ENCODE measurements around the gene CYGB.
"Not testable (repeated sequence)": the region's sequence is repeated elsewhere in the genome, so short reads cannot be mapped to it uniquely, and the experiment has no call there.

Gene CYGB

DNA sequence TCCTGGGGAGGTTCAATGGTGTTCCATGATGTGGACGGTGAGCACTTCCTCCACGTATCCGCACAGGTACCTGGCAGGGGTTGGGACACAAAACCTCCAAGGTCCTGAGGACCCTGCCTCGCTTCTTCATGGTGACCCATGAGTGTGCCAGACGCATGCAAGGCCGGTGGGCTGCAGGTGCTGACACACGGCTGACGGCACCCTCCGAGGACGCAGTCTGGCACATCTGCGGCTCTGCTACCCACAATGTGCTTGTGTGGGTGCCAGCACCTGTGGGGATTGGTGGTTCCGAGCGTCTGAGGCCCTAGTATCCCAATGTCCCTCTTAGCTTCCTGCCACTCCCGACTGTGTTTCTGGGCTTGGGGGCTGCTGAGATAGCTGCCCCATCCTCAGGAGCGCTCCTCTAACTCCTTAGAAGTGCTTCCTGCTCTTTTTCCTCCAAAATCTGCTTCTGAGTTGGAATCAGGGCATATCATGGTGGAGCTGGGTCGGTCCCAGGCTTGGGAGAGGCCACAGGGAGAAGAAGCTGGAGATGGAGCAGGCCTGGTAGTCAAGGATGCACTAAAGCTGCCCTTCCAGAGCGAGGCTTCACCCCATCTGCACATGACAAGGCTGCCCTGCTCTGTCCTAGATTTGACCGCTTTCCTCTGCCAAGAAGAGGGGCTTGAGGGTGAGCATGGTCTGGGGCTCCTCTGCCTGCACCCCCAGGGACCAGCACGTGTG lies 1.6 kb downstream of the CYGB start:
- no peak for FAIRE-seq

DNA sequence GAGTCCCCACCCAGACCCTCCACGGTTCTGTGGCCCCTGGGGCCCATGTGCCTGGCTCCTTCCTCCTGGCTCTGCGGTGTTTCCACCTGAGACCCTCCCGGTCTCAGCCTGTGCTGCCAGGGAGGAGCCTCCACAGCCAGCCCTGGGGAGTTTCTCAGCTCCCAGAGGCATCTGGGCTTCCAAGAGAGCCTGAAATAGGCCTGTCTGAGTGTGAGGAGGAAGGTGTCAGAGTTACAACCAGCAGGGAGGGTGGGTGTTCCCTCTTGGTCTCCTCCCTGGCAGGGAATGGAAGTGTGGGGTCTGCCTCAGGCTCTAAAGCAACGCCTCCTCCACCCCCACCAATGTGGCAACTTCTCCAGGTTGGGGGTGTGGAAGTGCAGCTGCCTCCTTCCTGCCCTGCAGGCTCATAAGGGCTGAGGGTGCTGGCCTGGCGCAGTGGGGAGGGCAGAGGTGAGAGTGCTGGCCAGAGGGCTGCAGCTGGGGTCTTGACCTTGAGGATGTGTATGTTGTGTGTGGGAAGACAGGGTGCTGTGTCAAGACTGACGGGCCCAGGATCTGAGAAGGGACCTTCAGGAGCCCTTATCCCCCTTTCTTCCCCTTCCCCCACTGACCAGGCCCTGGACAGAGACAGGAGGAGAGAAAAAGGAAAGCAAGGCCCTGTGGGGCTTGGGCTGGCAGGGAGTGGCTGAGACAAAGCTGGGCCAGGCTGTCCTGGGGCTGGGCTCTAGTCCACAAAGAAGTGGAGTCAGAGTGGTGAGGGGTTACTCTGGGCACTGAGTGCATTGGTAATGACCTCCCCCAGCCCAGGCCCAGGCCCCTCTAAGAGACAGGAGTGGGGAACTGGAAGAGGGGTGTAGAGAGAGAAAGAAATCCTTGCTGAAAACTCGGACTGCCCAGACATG lies 2.4 kb downstream of the CYGB start:
- no peak for FAIRE-seq

DNA sequence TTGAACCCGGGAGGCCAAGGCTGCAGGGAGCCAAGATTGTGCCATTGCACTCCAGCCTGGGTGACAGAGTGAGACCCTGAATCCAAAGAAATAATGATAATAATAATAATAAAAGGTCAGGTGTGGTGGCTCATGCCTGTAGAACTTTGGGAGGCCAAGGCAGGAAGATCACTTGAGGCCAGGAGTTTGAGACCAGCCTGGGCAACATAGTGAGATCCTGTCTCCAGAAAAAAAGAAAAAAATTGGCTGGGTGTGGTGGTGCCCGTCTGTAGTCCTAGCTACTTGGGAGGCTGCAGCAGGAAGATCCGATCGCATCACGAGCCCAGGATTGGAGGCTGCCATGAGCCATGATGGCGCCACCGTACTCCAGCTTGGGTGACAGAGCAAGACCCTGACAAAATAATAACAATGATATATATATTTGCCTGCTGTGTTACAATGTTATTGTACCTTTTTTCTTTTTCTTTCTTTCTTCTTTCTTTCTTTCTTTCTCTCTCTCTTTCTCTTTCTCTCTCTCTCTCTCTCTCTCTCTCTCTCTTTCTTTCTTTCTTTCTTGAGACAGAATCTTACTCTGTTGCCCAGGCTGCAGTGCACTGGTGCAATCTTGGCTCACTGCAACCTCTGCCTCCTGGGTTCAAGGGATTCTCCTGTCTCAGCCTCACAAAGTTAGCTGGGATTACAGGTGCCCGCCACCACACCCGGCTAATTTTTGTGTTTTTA lies 3.7 kb downstream of the CYGB start:
- FAIRE-seq, result not testable (repeated sequence)

DNA sequence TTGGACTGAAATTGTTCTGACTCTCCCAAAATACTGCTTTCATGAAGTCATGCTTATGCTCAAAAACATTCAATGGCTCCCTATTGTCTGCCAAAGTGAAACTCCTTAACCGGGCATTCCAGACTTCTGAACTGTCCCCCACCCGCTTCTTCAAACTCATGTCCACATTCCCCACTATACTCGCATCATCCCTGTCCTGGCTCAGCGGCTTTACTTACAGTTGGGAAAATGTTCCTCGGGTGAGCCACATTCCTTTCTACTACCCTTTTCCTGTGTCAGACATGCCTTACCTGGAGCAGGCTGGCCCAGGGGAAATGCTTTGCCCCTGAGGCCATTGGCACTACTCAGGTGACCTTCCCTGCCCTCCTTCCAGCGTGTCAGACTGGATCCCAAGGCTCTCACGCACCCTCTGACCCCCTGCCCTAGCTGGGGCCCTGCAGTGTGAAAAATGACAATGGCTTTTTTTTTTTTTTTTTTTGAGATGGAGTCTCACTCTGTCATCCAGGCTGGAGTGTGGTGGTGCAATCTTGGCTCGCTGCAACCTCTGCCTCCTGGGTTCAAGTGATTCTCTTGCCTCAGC lies 5.3 kb downstream of the CYGB start:
- FAIRE-seq, result no peak

DNA sequence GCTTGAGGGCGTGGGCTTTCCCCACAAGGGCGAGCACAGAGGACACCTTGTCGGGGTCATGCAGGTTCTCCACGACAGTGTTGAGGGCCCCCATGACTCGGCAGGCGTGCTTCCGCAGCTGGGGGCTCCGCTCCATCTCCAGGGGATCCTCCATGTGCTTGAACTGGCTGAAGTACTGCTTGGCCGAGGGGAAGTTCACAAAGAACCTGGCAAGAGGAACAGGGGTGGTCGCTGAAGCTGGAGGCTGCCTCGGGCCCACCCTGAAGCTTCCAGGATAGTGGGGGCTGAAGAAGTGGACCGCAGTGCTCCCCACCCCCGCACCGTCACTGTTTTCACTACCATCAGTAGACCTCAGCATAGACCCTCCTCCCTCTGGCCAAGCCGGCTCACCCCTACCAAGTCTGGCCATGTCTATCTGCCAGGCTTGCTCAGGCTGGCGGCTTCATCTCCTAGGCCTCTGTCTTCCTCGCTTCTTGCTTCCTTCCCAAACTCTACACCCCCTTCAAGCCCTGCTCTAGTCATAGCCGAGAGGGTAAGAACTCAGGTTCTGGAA lies 5.9 kb downstream of the CYGB start:
- FAIRE-seq, result no peak

DNA sequence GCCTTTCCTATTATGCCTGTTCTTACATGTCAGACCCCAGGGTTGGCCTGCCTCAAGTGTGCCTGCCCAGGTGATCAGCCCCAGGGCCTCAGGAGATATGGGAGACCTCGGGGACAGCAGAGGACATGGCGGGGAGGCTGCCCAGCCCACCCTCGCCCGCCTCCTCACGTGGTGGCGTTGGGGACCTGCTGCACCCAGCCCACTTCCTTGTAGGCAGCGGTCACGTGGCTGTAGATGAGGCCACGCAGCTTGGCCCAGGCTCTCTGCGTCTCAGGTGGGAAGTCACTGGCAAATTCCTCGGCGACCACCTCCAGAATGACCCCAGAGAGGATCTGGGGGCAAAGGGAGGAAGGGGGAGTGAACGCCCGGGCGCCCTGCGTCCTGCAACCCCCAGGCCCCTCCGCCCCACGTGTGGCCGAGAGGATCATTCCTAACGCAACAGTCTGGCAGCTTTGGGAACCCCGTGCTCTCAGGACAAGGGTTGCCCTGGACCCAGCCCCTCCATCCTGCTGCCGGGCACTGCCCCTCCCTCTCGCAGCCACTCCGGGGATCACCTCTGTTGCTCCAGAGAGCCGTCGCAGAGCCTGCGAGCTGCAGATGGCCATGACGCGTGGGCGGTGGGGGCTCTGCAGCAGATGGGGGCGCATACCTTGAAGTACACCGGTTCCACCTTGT lies 6.6 kb downstream of the CYGB start:
- no peak for FAIRE-seq

DNA sequence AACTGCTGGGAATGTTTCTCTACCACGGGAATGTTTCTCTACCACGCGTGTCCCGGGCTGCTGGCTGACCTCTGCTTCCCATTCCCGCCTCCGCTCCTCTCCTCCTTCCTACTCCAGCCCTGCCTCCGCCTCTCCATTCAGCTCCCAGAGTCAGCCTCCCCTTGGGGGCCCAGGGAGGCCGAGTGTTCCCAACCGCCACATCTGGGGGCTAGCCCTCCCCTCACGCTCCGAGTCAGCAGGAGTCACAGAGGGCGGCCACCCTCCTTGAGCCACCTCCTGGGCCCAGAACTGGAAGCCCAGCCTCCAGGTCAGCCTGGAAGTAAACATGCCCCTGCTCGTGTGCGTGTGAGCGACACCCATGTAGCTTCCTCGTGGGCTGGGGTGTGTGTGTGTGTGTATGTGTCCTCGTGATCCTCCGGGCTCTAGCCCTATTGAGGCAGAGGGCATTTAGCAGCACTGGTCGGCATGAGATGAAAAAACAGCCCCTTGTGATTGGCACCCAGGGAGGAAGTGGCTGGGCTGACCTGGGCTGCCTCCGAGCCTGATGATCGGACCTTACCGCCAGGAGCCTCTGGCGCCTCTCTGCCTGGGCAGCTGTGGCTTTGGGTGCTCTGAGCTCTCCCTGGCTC lies 7.3 kb downstream of the CYGB start:
- no peak for FAIRE-seq

DNA sequence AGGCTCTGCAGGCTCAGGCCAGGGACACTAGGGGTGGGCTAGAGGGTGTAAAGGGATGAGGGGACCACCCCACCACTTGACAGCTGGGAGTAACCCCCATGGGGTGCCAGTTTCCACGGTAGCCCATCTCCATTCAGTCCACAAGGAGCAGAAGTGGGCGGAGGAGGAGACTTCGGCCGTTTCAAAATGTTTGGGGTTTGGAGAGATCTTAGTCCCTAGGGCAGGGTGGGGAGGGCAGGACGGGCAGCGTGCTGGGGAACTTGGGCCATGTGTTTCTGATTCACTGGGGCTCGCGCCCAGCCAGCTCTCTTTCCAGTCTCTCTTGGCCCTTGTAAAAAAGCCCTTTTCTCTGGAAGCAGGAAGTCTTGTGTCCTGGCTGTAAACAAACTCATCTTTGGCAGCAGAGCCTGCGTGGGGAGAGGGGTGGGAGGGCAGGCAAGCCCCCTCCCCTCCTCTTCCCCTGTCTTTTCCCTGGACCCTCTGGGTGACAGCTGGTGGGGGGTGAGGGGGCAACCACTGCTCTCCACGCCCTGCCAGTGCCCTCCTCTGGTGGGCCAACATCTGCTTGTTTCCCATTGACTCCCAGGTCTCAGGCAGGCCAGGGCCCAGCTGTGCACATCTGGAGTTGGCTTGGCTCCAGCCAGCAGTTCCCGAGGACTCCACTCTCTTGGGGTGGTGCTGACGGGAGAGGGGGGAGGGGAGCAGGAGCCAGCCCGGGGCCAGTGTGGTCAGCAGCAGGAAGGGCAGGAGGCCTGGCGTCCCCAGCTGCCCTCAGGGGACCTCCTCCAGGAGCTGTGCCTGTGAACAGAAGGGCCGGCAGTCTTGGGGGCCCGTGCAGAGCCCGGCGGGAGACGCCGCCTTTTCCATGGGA lies 8.1 kb downstream of the CYGB start:
- FAIRE-seq, result no peak

DNA sequence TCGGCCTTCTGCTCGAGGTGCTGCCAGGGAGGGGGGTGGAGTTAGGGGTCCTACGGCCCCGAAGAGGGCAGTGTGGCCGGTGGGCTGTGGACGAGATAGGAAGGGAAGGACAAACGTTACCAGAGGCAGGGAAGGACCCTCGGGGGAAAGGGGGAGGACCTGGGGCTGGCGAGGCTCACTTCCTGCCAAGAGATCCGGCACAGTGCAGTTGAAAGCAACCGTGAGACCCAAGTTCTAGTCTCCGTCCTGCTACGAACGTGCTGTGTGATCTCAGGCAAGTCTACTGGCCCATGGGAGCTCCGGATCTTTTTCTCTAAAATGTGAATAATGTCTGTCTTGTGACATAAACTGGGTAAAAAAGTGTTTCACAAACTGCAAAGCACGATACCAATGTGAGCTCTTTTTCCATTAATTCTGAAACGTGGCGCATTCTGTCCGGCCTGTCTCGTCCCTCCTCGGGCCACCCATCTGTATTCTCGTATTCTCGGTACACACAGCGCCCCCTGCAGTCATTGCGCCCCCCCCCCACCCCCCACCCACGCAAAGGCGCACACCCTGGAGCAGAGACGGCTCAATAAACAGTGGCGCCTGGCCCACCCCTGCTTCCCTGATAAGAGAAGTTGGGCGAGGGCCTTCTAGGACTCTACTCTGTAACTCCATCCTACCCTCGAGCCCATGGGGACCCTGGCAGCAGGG lies 8.8 kb downstream of the CYGB start:
- FAIRE-seq, result no peak

DNA sequence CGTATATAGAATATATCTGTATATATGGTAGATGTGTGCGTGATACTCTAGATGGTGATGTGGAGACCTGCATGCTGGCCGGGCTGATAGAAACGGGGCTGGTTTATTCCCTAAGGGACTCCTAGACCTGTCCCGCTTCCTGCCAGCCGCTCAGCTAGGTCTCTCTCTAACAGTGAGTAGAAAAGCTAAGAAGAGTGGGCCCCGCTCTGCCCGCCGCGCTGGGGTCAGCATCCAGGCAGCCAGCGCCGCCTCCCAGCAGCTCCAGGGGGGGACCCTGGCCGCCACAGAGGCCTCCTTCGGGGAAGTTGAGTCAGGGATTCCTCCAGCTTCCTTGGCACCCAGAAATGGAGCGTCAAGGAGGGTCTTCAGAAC lies 9.4 kb downstream of the CYGB start:
- no peak for FAIRE-seq

DNA sequence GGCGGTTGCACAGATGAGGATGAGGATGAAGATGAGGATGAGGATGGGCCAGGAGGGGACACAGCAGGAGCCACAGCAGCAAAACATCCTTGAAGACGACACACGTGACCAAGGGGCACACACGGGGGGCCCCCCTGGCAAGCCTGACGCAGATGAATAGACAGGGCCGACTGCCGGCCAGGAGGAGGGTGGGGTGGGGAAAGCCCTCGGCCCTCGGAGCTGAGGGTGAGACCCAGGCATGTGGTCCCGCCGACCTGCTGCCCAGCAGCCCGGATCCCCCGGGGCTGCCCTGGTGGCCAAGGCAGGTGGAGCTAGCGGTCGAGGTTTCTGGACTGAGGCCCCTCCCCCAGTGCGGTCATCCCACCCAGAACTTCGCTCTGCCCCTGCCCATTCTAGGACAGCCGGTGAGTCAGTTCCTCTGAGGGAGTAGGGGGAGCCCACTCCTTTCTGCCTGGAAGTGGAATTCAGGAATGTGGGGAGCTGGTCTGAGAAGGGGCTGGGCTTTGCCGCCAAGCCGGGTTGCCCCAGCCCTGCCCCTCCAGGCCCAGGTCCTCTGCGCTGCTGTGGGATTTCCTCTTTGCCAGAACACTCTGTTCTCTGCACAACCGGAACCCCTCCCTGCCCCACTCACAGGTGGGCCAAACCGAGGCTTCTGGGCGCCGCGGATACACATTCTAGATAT lies 9.9 kb downstream of the CYGB start:
- no peak for FAIRE-seq

DNA sequence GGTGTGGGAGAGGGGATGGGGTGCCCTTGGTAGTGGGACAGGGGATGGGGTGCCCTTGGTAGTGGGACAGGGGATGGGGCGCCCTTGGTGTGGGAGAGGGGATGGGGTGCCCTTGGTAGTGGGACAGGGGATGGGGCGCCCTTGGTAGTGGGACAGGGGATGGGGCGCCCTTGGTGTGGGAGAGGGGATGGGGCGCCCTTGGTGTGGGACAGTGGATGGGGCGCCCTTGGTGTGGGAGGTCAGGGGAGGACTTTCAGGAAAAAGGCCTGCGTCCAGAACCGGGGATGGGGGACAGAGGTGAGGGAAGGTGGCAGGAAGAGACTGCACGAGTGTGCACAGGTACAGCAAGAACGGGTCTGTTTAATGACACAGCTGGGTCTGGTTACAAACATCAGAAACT lies 10.5 kb downstream of the CYGB start:
- not testable (repeated sequence) for FAIRE-seq

DNA sequence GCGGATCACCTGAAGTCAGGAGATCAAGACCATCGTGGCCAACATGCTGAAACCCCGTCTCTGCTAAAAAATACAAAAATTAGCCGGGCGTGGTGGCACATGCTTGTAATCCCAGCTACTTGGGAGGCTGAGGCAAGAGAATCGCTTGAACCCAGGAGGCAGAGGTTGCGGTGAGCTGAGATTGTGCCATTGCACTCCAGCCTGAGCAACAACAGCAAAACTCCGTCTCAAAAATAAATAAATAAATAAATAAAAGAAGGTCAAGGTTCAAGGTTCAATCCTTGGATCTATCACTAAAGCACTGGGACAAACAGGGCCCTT lies 12.0 kb downstream of the CYGB start:
- FAIRE-seq, result not testable (repeated sequence)

DNA sequence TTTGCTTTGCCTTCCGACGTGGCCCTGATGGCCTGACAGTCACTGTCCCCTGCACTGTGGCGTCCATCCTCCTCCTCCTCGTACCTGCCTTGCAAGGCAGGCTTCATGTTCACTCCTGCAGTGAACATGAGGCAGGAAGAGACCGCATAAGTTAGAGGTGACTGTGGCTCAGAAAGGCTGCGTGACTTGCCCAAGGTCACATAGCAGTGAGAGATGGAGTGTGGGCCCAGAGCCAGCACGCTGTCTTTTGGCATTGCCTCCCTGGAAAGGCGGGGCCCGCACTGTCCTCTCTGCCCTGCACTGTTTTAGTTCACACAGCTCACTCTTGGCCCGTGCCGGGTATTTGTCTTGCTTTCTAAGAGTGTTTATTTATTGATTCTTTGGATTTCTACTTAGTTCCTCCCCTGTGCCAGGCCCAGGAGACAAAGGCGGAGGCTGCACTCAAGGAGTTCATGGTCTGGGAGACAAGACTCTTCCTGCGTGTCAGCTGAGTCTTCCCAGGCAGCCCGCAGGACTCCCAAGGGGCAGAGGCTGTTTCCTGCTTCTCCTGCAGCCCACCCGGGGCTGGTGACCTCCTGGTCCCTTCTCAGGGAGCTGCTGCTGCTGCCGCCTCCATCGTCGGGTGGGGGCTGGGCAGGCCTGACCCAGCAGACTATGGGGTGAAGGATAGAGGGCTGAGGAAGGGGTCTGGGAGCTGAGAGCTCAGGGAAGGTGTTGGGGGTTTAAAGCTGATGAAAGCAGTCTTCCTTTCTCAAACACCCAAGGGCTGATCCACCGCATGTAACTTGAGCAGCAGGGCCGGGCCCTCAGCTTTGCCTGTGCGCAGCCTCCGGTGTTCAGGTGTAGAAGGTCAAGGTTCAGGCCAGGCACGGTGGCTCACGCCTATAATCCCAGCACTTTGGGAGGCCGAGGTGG lies 12.7 kb downstream of the CYGB start:
- FAIRE-seq, result no peak

DNA sequence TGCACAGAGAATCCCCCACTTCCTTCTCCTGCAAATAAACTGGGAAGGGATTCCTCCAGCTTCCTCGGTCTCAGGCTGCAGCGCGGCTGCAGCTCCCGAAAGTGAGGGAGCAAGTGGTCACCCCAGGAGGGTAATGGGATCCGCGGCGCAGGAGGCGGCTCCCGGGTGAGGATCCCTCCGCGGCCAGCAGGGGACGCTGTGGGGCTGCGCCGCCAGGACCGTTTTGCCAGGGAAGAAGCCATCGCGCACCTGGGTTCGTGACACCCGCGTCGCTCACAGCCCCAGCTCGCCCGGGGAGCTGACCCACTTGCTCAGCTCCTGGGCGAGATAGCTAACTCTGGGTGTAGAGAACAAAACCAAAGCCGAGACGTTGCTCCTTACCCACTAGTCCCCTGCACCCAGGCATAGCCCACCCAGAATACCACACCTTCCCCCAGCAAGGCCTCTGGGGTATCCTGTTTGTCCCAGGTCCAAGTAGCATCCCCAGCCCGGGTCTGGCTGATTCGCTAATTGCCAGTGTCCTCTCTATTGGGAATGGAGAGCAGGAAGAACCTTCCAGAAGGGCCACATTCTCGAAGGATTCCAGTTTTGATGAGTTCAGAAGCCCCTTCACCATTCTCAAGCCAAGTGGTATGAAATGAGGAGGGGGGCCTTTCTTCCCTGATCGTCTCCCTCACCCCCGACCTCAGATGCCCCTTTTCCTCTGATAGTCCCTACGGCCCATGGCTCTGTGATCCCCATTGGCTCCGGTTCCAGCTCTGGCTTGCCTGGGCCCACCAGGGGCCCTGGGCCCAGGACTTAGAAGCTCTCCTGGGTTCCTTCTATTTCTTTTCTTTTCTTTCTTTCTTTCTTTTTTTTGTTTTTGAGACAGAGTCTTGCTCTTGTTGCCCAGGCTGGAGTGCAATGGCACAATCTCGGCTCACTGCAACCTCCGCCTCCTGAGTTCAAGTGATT lies 14.1 kb downstream of the CYGB start:
- no peak for FAIRE-seq

DNA sequence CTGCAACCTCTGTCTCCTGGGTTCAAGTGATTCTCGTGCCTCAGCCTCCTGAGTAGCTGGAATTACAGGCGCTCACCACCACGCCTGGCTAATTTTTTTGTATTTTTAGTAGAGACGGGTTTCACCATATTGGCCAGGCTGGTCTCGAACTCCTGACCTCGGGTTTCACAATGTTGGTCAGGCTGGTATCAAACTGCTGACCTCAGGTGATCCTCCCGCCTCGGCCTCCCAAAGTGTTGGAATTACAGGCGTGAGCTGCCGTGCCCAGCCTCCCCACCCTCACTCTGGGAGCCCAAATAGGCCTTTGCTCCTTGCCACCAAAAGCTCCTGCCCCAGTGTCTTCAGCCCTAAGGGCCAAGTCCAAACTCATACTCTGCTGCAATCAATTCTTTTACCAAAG lies 15.8 kb downstream of the CYGB start:
- FAIRE-seq, result not testable (repeated sequence)

DNA sequence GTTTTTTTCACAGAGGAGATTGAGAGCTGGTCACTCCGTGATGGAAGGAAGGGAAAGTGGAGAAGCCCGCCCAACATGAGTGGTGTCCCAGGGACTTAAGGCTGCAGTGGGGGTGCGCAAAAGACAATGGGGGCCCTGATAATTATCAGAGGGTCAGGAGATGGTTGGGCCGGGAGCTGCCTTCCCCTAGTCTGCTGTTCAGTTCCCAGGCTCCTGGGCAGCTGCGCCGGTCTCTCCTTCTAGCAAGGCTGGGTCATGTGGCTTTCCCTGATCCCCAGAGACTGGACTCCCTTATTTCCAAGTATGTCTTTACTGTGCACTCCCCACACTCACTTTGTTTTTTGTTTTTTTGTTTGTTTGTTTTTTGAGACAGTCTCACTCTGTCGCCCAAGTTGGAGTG lies 16.2 kb downstream of the CYGB start:
- FAIRE-seq, result no peak
